GM18498 (cell line): ENCODE data around the gene COL15A1.

Experiments used
- ATAC-seq: cut with Tn5 transposase; IDR thresholded peaks from one replicate; pipeline ENCODE4 v1.9.1; 2021; ENCODE audit warnings: mild to moderate bottlenecking, moderate library complexity; ENCODE audit not compliant: unreplicated experiment

COL15A1 gene

GRCh38 chr9:98971168-98971914 is 27.6 kb downstream of the COL15A1 start:
- ATAC-seq, result no peak

GRCh38 chr9:98971915-98972223 is 28.2 kb downstream of the COL15A1 start:
- ATAC-seq, result no peak

- ATAC-seq, result no peak
Measured at GRCh38 chr9:98972716-98973115, 29.0 kb downstream of the COL15A1 start.

- ATAC-seq, result no peak
Measured at GRCh38 chr9:98973171-98973570, 29.5 kb downstream of the COL15A1 start.

- no peak for ATAC-seq
Measured at GRCh38 chr9:98973576-98973975, 29.9 kb downstream of the COL15A1 start.

GRCh38 chr9:98974106-98974505 is 30.4 kb downstream of the COL15A1 start:
- ATAC-seq, result no peak

GRCh38 chr9:98974554-98974953 is 30.8 kb downstream of the COL15A1 start:
- ATAC-seq, result no peak

DNA sequence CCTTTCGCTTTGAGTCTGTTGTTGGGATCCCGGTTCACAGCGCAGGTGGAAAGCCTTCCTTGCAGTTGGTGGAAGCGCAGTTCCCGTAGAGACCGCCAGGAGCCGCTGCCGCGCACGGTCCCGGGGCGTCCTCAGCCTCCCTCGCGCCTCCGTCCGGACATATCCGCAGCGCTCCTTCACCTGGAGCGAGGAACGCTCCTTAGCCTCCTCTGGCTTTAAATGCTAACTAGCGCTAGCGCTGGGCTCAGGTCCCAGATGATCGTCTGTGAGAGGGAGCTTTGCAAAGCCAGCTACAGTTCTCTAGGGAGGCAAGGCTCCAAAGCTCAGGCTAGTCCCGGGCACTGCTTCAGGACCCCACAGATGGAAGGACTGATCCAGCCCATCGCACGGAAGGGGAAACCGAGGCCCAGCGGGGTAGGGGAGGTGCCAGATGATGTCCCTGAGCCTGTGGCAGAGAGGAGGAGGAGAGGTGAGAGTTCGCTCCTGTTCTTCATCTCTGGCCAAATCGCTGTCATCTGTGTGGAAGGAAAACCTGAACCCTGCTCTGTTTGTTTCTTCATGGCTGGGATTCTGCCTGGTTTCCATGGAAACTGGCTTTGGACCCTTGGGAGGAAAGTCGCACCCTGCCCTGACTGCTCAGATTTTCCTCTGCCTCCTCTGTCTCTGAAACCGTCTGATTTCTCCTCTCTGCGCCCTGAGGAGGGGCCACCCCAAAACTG is 31.4 kb downstream of the COL15A1 start:
- ATAC-seq, result peak; percentile 94

DNA sequence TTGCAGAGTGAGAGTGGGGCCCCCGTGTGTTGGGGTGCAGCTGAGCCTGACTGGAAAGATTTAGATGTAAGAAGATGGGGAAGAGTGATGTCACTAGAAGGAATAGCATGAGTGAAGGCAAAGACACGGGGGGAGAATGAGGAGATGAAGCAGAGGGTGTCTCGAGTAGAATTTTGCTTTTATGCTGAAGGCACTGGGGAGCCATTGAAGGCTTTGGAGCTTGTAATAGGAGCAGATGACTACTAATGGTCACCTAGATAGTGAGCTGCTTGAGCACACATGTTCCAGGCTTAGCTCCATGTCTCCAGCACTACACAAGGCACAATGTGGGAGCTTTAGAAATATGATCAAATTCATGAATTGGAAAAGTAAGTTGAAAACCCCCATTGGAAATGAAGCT is 32.1 kb downstream of the COL15A1 start:
- ATAC-seq, result no peak

DNA sequence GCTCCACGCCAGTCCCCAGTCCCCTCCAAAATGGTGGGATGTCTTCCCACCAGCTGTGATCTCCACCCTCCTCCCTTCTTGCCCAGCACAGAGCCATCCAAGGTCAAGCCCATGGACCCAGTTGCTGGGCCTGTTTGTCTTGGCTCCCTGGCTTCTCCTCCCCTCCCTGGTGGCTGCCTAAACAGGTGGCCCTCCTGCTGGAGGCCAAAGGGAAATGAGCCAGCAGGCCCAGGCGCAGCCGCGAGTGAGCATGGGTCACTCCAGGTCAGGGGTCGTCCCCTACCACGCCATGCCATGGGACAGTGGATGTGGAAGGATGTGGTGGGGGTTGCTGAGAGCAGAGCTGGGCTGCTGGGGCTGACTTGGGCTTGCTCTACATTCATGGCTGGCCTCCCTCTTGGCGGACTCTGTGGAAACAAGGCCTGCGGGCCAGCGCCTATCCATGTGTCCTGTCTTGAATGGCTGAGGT is 33.6 kb downstream of the COL15A1 start:
- ATAC-seq, result no peak

DNA sequence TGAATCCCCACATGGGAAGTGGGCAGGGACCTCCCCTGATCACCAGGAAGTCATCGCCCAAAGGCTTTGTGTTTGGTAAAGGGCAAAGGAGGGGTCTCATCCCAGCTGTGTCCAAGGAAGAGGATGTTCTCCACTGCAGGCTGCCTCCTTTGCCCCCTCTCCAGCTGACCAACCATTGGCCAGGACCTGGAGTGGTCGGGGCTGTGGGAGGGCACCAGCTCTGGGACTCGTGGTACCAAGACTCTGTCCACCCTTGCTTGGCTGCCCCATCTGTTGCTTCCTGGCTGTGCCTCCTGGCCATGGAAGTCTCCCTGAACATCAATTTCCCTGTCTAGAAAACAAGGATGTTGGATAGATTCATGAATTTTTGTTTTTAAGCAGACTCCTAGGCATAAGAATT is 34.1 kb downstream of the COL15A1 start:
- ATAC-seq, result no peak

DNA sequence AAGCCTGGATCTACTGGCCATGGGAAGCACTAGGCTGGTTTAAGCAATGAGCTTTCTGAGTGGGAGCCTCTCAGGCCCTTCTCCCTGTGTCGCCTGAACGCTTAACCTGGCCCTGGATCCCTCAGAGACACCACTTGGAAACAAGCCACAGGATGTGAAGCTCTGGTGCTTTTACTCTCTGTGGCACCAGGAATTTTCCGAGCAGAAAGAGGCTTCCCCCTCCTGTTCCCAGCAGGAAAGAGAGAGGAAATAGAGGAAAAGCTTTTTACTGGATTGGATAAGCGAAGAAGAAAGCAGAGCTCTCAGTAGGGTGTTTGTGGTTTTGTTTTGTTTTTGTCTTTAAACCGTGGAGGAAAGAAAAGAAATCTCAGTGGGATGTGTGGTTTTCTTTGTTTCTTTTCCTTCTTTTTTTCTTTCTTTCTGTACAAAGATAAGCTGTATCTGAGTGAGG is 34.5 kb downstream of the COL15A1 start:
- no peak for ATAC-seq

DNA sequence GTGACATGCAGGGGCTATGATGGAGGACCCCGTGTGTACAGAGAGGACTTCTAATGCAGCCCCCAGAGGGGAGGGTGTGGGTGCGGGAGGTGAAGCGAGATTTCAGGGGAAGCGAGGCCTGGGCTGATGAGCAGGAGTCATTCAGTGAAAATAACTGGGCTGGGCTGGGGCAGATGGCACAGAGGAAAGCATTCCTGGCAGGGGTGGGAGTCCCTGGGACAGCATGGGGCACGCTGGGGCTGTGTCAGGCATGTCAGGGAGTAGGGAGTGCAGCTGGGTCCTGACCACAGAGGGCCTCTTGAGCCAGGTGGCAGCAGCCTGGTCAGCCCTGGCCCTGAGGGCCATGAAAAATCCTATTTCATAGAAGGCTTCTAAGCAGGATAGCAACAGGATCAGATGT is 36.6 kb downstream of the COL15A1 start:
- ATAC-seq, result no peak

DNA sequence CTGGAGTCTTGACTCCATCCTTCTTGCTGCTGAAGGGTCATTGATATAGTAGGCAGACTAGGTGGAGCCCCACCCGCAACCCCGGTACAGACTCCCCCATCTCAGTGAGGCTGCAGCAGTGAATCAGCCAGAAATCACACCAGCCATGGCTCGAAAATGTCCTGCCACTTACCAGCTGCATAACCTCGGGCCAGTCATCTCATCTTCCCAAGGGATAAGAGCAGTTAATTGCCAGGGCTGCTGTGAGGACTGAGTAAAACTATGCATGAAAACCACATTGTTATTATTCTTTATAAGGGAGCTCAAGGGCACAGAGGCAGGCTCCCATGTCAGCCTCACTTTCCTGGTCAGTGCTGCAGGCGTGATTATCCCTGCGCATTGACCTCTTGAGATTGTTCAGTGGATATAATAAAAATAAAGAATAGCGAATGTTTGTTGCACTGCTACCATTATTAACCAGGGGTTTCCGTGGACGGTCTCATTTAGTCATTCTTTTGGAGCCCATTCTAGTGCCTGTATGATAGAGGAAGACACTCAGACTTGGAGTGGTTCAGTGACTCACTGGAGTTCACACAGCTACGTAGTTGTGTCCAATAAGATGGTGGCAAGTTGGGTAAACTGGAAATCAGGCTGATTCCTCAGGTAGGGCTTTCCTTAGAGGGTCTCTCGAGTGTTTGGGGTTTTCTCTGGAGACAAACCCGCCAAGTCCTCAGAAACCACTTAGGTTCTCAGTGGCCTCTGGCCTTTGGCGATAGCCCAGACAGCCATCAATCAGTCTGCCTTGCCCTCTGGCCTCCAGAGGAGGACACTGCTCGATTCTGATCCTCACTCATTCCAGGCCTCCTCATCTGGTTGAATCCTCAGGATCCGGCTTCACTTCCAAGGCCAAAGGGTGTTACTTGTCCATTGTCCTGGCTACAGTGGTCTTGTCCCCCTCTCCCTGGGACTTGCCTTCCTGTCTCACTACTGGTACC is 39.9 kb downstream of the COL15A1 start:
- ATAC-seq, result no peak

- no peak for ATAC-seq
Measured at GRCh38 chr9:98985596-98985995, 41.9 kb downstream of the COL15A1 start.

GRCh38 chr9:98986866-98987651 is 43.4 kb downstream of the COL15A1 start:
- no peak for ATAC-seq

- no peak for ATAC-seq
Measured at GRCh38 chr9:98989036-98990000, 45.6 kb downstream of the COL15A1 start.

DNA sequence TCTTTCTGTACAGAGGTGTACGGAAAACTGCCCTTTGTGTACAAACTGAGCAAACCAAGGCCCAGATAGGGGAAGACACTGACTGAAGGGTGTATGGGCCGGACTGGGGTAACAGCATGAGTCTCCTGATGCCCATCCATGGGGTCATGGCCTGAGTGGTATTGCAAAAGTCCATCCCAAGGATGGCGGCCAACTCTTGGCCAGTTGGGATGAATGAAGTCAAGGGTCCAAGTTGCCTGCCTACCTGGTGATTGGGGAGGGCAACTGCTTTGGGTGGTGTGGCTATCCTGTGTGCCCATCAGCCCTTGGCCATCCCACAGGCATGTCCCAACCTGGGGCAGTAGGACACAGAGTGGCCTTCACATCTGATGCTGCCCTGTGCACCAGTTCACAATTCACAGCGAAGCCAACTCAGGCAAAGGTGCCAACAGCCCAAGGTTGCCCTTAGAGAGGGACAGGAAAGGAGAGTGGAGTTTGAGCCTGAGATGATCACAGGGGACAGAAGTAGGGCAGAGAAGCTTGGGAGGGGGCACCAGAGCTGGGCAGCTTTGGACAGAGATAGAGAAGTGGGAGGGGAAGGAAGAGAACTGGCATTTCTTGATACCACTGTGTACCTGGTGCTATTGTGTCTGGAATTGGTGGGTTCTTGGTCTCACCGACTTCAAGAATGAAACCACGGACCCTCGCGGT is 46.6 kb downstream of the COL15A1 start:
- ATAC-seq, result no peak
